PC-3 (cell line): ENCODE measurements around the gene SLC51B. TPM values are rescaled to one million over a fixed set of nuclear protein-coding genes. Genes with fewer than 3 reads are reported as not detected.

Source experiments
- ATAC-seq: fragments of 200-7000 bp; cut with Tn5 transposase; 2 replicates; pipeline ENCODE4 v1.9.1; 2020; ENCODE audit warnings: mild to moderate bottlenecking, moderate library complexity
- BruUV-seq: library from RNA; stranded (reverse); fragments of 400-500 nt; replicated peaks from 2 replicates; lab custom pipeline; 2021; lab: Mats Ljungman, UMichigan
- CTCF ChIA-PET: fragments of 300-600 bp; sonication (Branson Sonifier 250); formaldehyde crosslinking; loops from one replicate; lab custom pipeline; 2022; ENCODE audit warnings: antibody characterized with exemption; lab: Charles Lee
- POLR2A ChIA-PET: fragments of 300-600 bp; sonication (Branson Sonifier 250); formaldehyde crosslinking; loops from one replicate; lab custom pipeline; 2022; ENCODE audit warnings: antibody characterized with exemption; ENCODE audit not compliant: unreplicated experiment; lab: Charles Lee
- DNase-seq: peaks from one replicate; pipeline ENCODE4 v3.0.0-alpha.2; 2015
- H2AFZ ChIP-seq: fragments of 300-600 bp; sonication (generic); 2 replicates; pipeline ENCODE4 v1.6.0; 2016; ENCODE audit warnings: antibody characterized with exemption, low read length
- H3F3A ChIP-seq: fragments of 300-600 bp; sonication (generic); one replicate; pipeline ENCODE4 v1.6.0; 2017; ENCODE audit warnings: antibody characterized with exemption, low read length, control low read depth, mild to moderate bottlenecking; ENCODE audit not compliant: unreplicated experiment
- H3K27ac ChIP-seq: fragments of 300-600 bp; sonication (generic); 2 replicates; pipeline ENCODE4 v1.5.1; 2016; ENCODE audit warnings: mild to moderate bottlenecking, low read length
- H3K27me3 ChIP-seq: fragments of 300-600 bp; sonication (generic); 2 replicates; pipeline ENCODE4 v1.6.1; 2016; ENCODE audit warnings: low read length, mixed read lengths
- H3K36me3 ChIP-seq: fragments of 300-600 bp; sonication (generic); 2 replicates; pipeline ENCODE4 v1.6.1; 2016; ENCODE audit warnings: low read depth, mixed run types, low read length, mixed read lengths
- H3K4me1 ChIP-seq: fragments of 300-600 bp; sonication (generic); 2 replicates; pipeline ENCODE4 v1.5.1; 2016; ENCODE audit warnings: low read length; ENCODE audit not compliant: insufficient read depth
- H3K4me2 ChIP-seq: fragments of 300-600 bp; sonication (generic); 2 replicates; pipeline ENCODE4 v1.6.0; 2016; ENCODE audit warnings: low read length
- H3K4me3 ChIP-seq: fragments of 300-600 bp; sonication (generic); 2 replicates; pipeline ENCODE4 v1.5.1; 2016; ENCODE audit warnings: mild to moderate bottlenecking, low read length, mixed read lengths
- H3K79me2 ChIP-seq: fragments of 300-600 bp; sonication (generic); 2 replicates; pipeline ENCODE4 v1.6.1; 2017; ENCODE audit warnings: low read length, mixed read lengths
- H3K9ac ChIP-seq: fragments of 300-600 bp; sonication (generic); 2 replicates; pipeline ENCODE4 v1.6.0; 2016; ENCODE audit warnings: mild to moderate bottlenecking, low read length
- H3K9me2 ChIP-seq: fragments of 300-600 bp; sonication (generic); replicated peaks from 2 replicates; pipeline ENCODE4 v1.6.1; 2016; ENCODE audit warnings: mixed run types, low read length, mixed read lengths
- H3K9me3 ChIP-seq: fragments of 300-600 bp; sonication (generic); 2 replicates; pipeline ENCODE4 v1.6.1; 2016; ENCODE audit warnings: low read length, mixed read lengths
- H4K20me1 ChIP-seq: fragments of 300-600 bp; sonication (generic); 2 replicates; pipeline ENCODE4 v1.6.1; 2016; ENCODE audit warnings: low read length, mixed read lengths
- EZH2 ChIP-seq: fragments of 300-600 bp; sonication (generic); IDR thresholded peaks from one replicate; pipeline ENCODE4 v1.6.1; 2017; ENCODE audit warnings: antibody characterized with exemption, mild to moderate bottlenecking, low read length; ENCODE audit not compliant: unreplicated experiment
- EZH2phosphoT487 ChIP-seq: fragments of 300-600 bp; sonication (generic); IDR thresholded peaks from 2 replicates; pipeline ENCODE4 v1.6.1; 2018; ENCODE audit warnings: mild to moderate bottlenecking, antibody characterized with exemption, low read length, borderline replicate concordance
- intact Hi-C: fragments of 100-400 bp; cut with micrococcal nuclease; formaldehyde crosslinking; loops from 2 replicates; pipeline ENCODE4 v1.9.0; 2023
- total RNA-seq: library from RNA; depleted of rRNA; stranded (reverse); fragments of >200 nt; gene quantifications from 2 replicates; pipeline ENCODE4 v1.2.3, GENCODE V29; 2014
- TF ChIP-seq, protein P1 (sequence below): fragments of 300-600 bp; sonication (generic); conservative IDR thresholded peaks from 2 replicates; pipeline ENCODE4 v1.5.1; 2017; ENCODE audit warnings: antibody characterized with exemption, low read depth, mild to moderate bottlenecking, low read length

The SLC51B gene
- total RNA-seq, 1 experiment from 2014 or later: not detected

DNA sequence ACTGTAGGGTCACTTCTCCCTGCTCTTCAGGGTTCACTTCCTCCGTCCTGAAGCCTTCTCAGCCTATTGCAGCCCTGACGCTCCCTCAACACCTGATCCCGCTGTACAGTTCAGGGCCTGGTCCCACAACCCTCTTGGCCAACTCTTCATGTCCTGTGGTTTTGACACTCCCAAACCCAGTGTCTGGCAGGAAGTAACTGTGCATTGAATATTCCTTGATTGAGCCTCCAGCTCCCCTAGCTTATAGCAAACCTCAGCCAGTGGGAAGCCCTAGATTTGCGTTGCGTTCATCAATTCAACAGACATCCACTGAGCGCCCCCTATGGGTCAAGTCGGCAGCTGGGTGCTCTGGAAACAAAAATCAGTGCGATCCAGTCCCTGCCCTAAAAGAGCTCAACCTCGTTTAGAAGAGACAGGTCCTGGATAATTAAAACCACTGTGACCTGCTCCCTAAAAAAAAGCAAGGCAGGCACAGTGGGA lies 56.3 kb downstream of the SLC51B start:
- ChIA-PET POLR2A (no interaction called here), CTCF (interaction anchor here (0.7 to 1.0 kb wide), 2 partner anchors 24 to 84 kb away, joined by 3 to 6 read pairs; partner anchors contain the start of gene CLPX)
- BruUV-seq: no TSS peak
- Histone ChIP-seq H3K9me3 (no peaks in the 10 kb centered on the region), H3K9me2 (no peaks in the 10 kb centered on the region), H3K4me2 (no peak overlapping the region), H3K9ac (no peak overlapping the region), H3F3A (no peaks in the 10 kb centered on the region), H3K4me3 (no peak overlapping the region), H3K27ac (no peak overlapping the region), H3K27me3 (no peaks in the 10 kb centered on the region), H3K36me3 (no peaks in the 10 kb centered on the region; the same call in 1 of the 2 replicates), H3K79me2 (no peaks in the 10 kb centered on the region), H2AFZ (no peak overlapping the region), H3K4me1 (no peaks in the 10 kb centered on the region), H4K20me1 (no peaks in the 10 kb centered on the region)
- DNase-seq (peak; percentile 53), ATAC-seq (no peak)
- no peak for TF ChIP-seq EZH2
- TF ChIP-seq, protein P1, sequence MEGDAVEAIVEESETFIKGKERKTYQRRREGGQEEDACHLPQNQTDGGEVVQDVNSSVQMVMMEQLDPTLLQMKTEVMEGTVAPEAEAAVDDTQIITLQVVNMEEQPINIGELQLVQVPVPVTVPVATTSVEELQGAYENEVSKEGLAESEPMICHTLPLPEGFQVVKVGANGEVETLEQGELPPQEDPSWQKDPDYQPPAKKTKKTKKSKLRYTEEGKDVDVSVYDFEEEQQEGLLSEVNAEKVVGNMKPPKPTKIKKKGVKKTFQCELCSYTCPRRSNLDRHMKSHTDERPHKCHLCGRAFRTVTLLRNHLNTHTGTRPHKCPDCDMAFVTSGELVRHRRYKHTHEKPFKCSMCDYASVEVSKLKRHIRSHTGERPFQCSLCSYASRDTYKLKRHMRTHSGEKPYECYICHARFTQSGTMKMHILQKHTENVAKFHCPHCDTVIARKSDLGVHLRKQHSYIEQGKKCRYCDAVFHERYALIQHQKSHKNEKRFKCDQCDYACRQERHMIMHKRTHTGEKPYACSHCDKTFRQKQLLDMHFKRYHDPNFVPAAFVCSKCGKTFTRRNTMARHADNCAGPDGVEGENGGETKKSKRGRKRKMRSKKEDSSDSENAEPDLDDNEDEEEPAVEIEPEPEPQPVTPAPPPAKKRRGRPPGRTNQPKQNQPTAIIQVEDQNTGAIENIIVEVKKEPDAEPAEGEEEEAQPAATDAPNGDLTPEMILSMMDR: peak; percentile 76
- intact Hi-C loops: no loop called here

GRCh38 chr15:65101891-65102708 lies 56.9 kb downstream of the SLC51B start:
- Histone ChIP-seq H2AFZ (no peak overlapping the region), H3K4me1 (no peaks in the 10 kb centered on the region), H3K27ac (no peak overlapping the region), H3K9me3 (no peaks in the 10 kb centered on the region), H3K4me3 (no peak overlapping the region), H3K9me2 (no peaks in the 10 kb centered on the region), H3K4me2 (no peak overlapping the region), H3F3A (no peaks in the 10 kb centered on the region), H3K9ac (no peak overlapping the region), H3K79me2 (no peaks in the 10 kb centered on the region), H3K36me3 (no peaks in the 10 kb centered on the region; the same call in 1 of the 2 replicates), H4K20me1 (no peaks in the 10 kb centered on the region), H3K27me3 (no peaks in the 10 kb centered on the region)
- intact Hi-C loops: no loop called here
- no TSS peak for BruUV-seq
- ATAC-seq (no peak), DNase-seq (no peak)
- TF ChIP-seq EZH2 (no peak), EZH2phosphoT487 (no peak)
- TF ChIP-seq, protein P1: 0 out of 2 replicates have a peak, but pooled peaks have one; percentile 3
- POLR2A ChIA-PET: no interaction called here
- CTCF ChIA-PET: interaction anchor here (0.7 to 1.0 kb wide), 2 partner anchors 24 to 83 kb away, joined by 3 to 6 read pairs; partner anchors contain the start of gene CLPX

- Histone ChIP-seq H3K27ac (no peak overlapping the region), H3K9me3 (no peaks in the 10 kb centered on the region), H2AFZ (no peak overlapping the region), H3F3A (no peaks in the 10 kb centered on the region), H3K36me3 (no peaks in the 10 kb centered on the region; the same call in 1 of the 2 replicates), H3K27me3 (no peaks in the 10 kb centered on the region), H3K4me1 (no peaks in the 10 kb centered on the region), H3K79me2 (no peaks in the 10 kb centered on the region), H3K4me2 (no peak overlapping the region), H4K20me1 (no peaks in the 10 kb centered on the region), H3K9ac (no peak overlapping the region), H3K9me2 (no peaks in the 10 kb centered on the region), H3K4me3 (no peak overlapping the region)
- BruUV-seq: no TSS peak
- ChIA-PET POLR2A (no interaction called here), CTCF (no interaction called here)
- TF ChIP-seq EZH2phosphoT487 (no peak), EZH2 (no peak)
- TF ChIP-seq, protein P1: no peak
- intact Hi-C loops: no loop called here
- ATAC-seq (no peak), DNase-seq (no peak)
Measured at GRCh38 chr15:65102912-65103311, 57.7 kb downstream of the SLC51B start.
